ENCODE data around the gene PRDX5. TPM values are rescaled to one million over a fixed set of nuclear protein-coding genes. Genes with fewer than 3 reads are reported as not detected.

PRDX5 gene
- total RNA-seq, 2 experiments from 2014 or later: 177 to 217 TPM

- intact Hi-C loops (cut with micrococcal nuclease; ENCODE audit: unreplicated experiment): no loop called here
Measured at GRCh38 chr11:64337538-64338249, 19.8 kb downstream of the PRDX5 start.

GRCh38 chr11:64338716-64339115, 20.8 kb downstream of the PRDX5 start:
- no peaks in the 10 kb centered on the region for H3K9me3 ChIP-seq (ENCODE audit: low read length)
- TF ChIP-seq CTCF (conservative IDR thresholded peaks at IDR 0.05; ENCODE audit: low read length) (no peak), EZH2phosphoT487 (IDR thresholded peaks at IDR 0.05; ENCODE audit: borderline replicate concordance, low read depth, low read length) (no peak)
- peak overlapping the region; percentile 90 for H3K4me2 ChIP-seq (ENCODE audit: low read length)
- peak overlapping the region; percentile 80 for H3K27ac ChIP-seq (ENCODE audit: low read depth, low read length, poor library complexity, severe bottlenecking)
- no peaks in the 10 kb centered on the region for H3K9me2 ChIP-seq (ENCODE audit: insufficient read depth, low read length)
- peak overlapping the region; percentile 74 for H3K4me3 ChIP-seq (ENCODE audit: low read depth, low read length, poor library complexity, severe bottlenecking)
- intact Hi-C loops (cut with micrococcal nuclease; ENCODE audit: unreplicated experiment): no loop called here
- H3K36me3 ChIP-seq (ENCODE audit: insufficient read depth, low read length): peaks cover 25% of the 10 kb centered on the region
- no TSS peak for BruUV-seq (replicated peaks)
- no peak for DNase-seq (ENCODE audit: low spot score)
- peaks cover 10% of the 10 kb centered on the region; the same call in 1 of the 2 replicates for H3K79me2 ChIP-seq (ENCODE audit: insufficient read depth, low read depth, low read length)
- CTCF ChIA-PET (ENCODE audit: unreplicated experiment): no interaction called here
- peaks cover 61% of the 10 kb centered on the region for H3K4me1 ChIP-seq (ENCODE audit: insufficient read depth, low read length, poor library complexity, severe bottlenecking)
- H2AFZ ChIP-seq (ENCODE audit: low read length): no peak overlapping the region
- no peaks in the 10 kb centered on the region for H4K20me1 ChIP-seq (ENCODE audit: insufficient read depth, low read length)
- POLR2A ChIA-PET: interaction anchor here (0.9 to 1.7 kb wide), 2 partner anchors 14 to 21 kb away, joined by 3 to 9 read pairs; partner anchors contain the start of genes PRDX5 and TRMT112

More at GRCh38 chr11:64337538-64338249, 19.8 kb downstream of the PRDX5 start:
- Histone ChIP-seq H3K4me1 (ENCODE audit: insufficient read depth, low read length, poor library complexity, severe bottlenecking) (peaks cover 58% of the 10 kb centered on the region), H3K4me2 (ENCODE audit: low read length) (peak overlapping the region; percentile 8), H3K36me3 (ENCODE audit: insufficient read depth, low read length) (peaks cover 21% of the 10 kb centered on the region), H3K9me3 (ENCODE audit: low read length) (no peaks in the 10 kb centered on the region), H2AFZ (ENCODE audit: low read length) (no peak overlapping the region), H3K4me3 (ENCODE audit: low read depth, low read length, poor library complexity, severe bottlenecking) (no peak overlapping the region), H4K20me1 (ENCODE audit: insufficient read depth, low read length) (no peaks in the 10 kb centered on the region), H3K27ac (ENCODE audit: low read depth, low read length, poor library complexity, severe bottlenecking) (peak overlapping the region; percentile 44), H3K79me2 (ENCODE audit: insufficient read depth, low read depth, low read length) (peaks cover 10% of the 10 kb centered on the region; the same call in 1 of the 2 replicates), H3K9me2 (ENCODE audit: insufficient read depth, low read length) (no peaks in the 10 kb centered on the region)
- POLR2A ChIA-PET: interaction anchor here (1.7 kb wide), 1 partner anchor 20 kb away, joined by 9 read pairs; the partner anchor contains the start of genes PRDX5 and TRMT112
- no TSS peak for BruUV-seq (replicated peaks)
- CTCF ChIA-PET (ENCODE audit: unreplicated experiment): interaction anchor here (1.2 kb wide), 1 partner anchor 20 kb away, joined by 5 read pairs; the partner anchor contains the start of genes PRDX5 and TRMT112
- TF ChIP-seq EZH2phosphoT487 (IDR thresholded peaks at IDR 0.05; ENCODE audit: borderline replicate concordance, low read depth, low read length): no peak
- TF ChIP-seq CTCF (conservative IDR thresholded peaks at IDR 0.05; ENCODE audit: low read length): no peak
- no peak for DNase-seq (ENCODE audit: low spot score)

GRCh38 chr11:64339286-64339685, 21.4 kb downstream of the PRDX5 start:
- ChIA-PET CTCF (ENCODE audit: unreplicated experiment) (no interaction called here), POLR2A (interaction anchor here (0.9 to 3.6 kb wide), 4 partner anchors 14 to 22 kb away, joined by 3 to 22 read pairs (median 7); partner anchors contain the start of genes PRDX5 and TRMT112)
- Histone ChIP-seq H3K9me3 (ENCODE audit: low read length) (no peaks in the 10 kb centered on the region), H3K4me1 (ENCODE audit: insufficient read depth, low read length, poor library complexity, severe bottlenecking) (peaks cover 61% of the 10 kb centered on the region), H3K36me3 (ENCODE audit: insufficient read depth, low read length) (peaks cover 26% of the 10 kb centered on the region), H3K4me3 (ENCODE audit: low read depth, low read length, poor library complexity, severe bottlenecking) (peak overlapping the region; percentile 74), H4K20me1 (ENCODE audit: insufficient read depth, low read length) (no peaks in the 10 kb centered on the region), H3K27ac (ENCODE audit: low read depth, low read length, poor library complexity, severe bottlenecking) (peak overlapping the region; percentile 80), H2AFZ (ENCODE audit: low read length) (no peak overlapping the region; the same call in 1 of the 2 replicates), H3K4me2 (ENCODE audit: low read length) (peak overlapping the region; percentile 90), H3K79me2 (ENCODE audit: insufficient read depth, low read depth, low read length) (peaks cover 10% of the 10 kb centered on the region; the same call in 1 of the 2 replicates), H3K9me2 (ENCODE audit: insufficient read depth, low read length) (no peaks in the 10 kb centered on the region)
- DNase-seq (ENCODE audit: low spot score): no peak
- no peak for TF ChIP-seq EZH2phosphoT487 (IDR thresholded peaks at IDR 0.05; ENCODE audit: borderline replicate concordance, low read depth, low read length)
- TF ChIP-seq CTCF (conservative IDR thresholded peaks at IDR 0.05; ENCODE audit: low read length): no peak
- BruUV-seq (replicated peaks): TSS peak; percentile 68
- intact Hi-C loops (cut with micrococcal nuclease; ENCODE audit: unreplicated experiment): no loop called here
